BLaER1 (cell line): ENCODE measurements around the gene KRT73.

ENCODE experiments used
- H3K27ac ChIP-seq: shearing (Covaris generic); formaldehyde crosslinking; 2 replicates; pipeline ENCODE4 v1.8.1; 2022
- H3K27me3 ChIP-seq: shearing (Covaris generic); formaldehyde crosslinking; 2 replicates; pipeline ENCODE4 v1.8.1; 2022
- H3K36me3 ChIP-seq: shearing (Covaris generic); formaldehyde crosslinking; 2 replicates; pipeline ENCODE4 v1.8.1; 2022
- H3K4me1 ChIP-seq: shearing (Covaris generic); formaldehyde crosslinking; 2 replicates; pipeline ENCODE4 v1.8.1; 2022
- H3K4me2 ChIP-seq: shearing (Covaris generic); formaldehyde crosslinking; 2 replicates; pipeline ENCODE4 v1.8.1; 2022
- H3K4me3 ChIP-seq: shearing (Covaris generic); formaldehyde crosslinking; 2 replicates; pipeline ENCODE4 v1.8.1; 2022
- H3K9ac ChIP-seq: shearing (Covaris generic); formaldehyde crosslinking; 2 replicates; pipeline ENCODE4 v1.8.1; 2022
- H3K9me3 ChIP-seq: shearing (Covaris generic); formaldehyde crosslinking; 2 replicates; pipeline ENCODE4 v1.8.1; 2022
- H4K20me1 ChIP-seq: shearing (Covaris generic); formaldehyde crosslinking; 2 replicates; pipeline ENCODE4 v1.8.1; 2022
- Cebpa-rat ChIP-seq: shearing (Covaris generic); IDR thresholded peaks from 2 replicates; pipeline ENCODE4 v1.8.1; 2022

Gene KRT73

DNA sequence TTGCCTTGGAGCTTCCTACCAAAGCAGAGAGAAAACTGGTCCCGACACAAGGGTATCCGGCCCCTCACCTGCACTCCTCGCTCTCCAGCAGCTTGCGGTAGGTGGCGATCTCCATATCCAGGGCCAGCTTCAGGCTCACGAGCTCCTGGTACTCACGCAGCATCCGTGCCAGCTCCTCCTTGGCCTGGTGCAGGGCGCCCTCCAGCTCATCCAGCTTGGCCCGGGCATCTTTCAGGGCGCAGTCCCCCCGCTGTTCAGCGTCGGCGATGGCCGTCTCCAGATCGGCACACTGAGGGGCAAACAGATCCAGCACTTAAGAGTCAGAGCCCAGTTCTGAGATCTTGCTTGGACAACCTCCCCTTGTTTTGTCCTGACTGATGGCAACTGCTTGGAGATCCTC lies 30.8 kb downstream of the KRT73 start:
- no peak overlapping the region for H3K9ac ChIP-seq
- H3K4me3 ChIP-seq, result no peak overlapping the region
- no peaks in the 10 kb centered on the region for H3K27me3 ChIP-seq
- TF ChIP-seq Cebpa-rat, result no peak
- H3K9me3 ChIP-seq, result no peaks in the 10 kb centered on the region
- no peak overlapping the region for H3K27ac ChIP-seq
- H3K4me1 ChIP-seq, result peaks cover 4% of the 10 kb centered on the region; the same call in 1 of the 2 replicates
- no peak overlapping the region for H3K4me2 ChIP-seq
- no peaks in the 10 kb centered on the region for H4K20me1 ChIP-seq
- H3K36me3 ChIP-seq, result no peaks in the 10 kb centered on the region

DNA sequence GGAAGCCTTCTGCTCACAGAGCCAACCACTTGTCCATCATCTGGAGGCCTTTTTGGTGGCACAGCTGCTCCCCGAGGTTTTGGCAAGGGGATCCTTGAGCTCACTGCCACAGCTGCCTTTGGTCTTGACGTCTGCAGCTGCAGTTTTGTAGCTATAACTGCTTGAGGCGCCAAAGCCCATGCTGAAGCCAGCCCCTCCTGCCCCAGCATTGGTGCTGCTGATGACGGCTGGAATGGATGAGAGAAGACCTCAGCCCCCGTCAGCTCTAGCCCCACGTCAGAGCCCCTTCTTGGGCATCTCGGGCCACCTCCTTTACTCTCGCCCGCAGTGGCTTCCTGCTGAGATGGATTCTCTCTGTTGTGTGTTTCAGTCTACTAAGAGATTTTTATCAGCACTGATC lies 32.4 kb downstream of the KRT73 start:
- Histone ChIP-seq H3K4me3 (no peak overlapping the region), H3K9me3 (no peaks in the 10 kb centered on the region), H3K4me1 (peaks cover 4% of the 10 kb centered on the region; the same call in 1 of the 2 replicates), H4K20me1 (no peaks in the 10 kb centered on the region), H3K9ac (no peak overlapping the region), H3K27me3 (no peaks in the 10 kb centered on the region), H3K4me2 (no peak overlapping the region), H3K36me3 (no peaks in the 10 kb centered on the region), H3K27ac (no peak overlapping the region)
- TF ChIP-seq Cebpa-rat, result no peak

- Histone ChIP-seq H4K20me1 (no peaks in the 10 kb centered on the region), H3K4me2 (no peak overlapping the region), H3K4me1 (peaks cover 11% of the 10 kb centered on the region), H3K9ac (no peak overlapping the region), H3K27me3 (no peaks in the 10 kb centered on the region), H3K4me3 (no peak overlapping the region), H3K9me3 (no peaks in the 10 kb centered on the region), H3K36me3 (no peaks in the 10 kb centered on the region), H3K27ac (no peak overlapping the region)
- TF ChIP-seq Cebpa-rat, result no peak
Measured at GRCh38 chr12:52585066-52585465, 33.3 kb downstream of the KRT73 start.

GRCh38 chr12:52584156-52584682 lies 34.1 kb downstream of the KRT73 start:
- H3K4me2 ChIP-seq, result no peak overlapping the region
- no peak overlapping the region for H3K9ac ChIP-seq
- no peaks in the 10 kb centered on the region for H3K36me3 ChIP-seq
- TF ChIP-seq Cebpa-rat, result no peak
- no peaks in the 10 kb centered on the region for H3K9me3 ChIP-seq
- no peaks in the 10 kb centered on the region for H4K20me1 ChIP-seq
- H3K27me3 ChIP-seq, result no peaks in the 10 kb centered on the region
- no peak overlapping the region for H3K27ac ChIP-seq
- peaks cover 12% of the 10 kb centered on the region for H3K4me1 ChIP-seq
- H3K4me3 ChIP-seq, result no peak overlapping the region

- Histone ChIP-seq H3K27me3 (no peaks in the 10 kb centered on the region), H3K4me3 (no peak overlapping the region), H3K4me2 (no peak overlapping the region), H3K9ac (no peak overlapping the region), H3K4me1 (peaks cover 12% of the 10 kb centered on the region), H4K20me1 (no peaks in the 10 kb centered on the region), H3K9me3 (no peaks in the 10 kb centered on the region), H3K36me3 (no peaks in the 10 kb centered on the region), H3K27ac (no peak overlapping the region)
- no peak for TF ChIP-seq Cebpa-rat
Measured at GRCh38 chr12:52582971-52583456, 35.3 kb downstream of the KRT73 start.

DNA sequence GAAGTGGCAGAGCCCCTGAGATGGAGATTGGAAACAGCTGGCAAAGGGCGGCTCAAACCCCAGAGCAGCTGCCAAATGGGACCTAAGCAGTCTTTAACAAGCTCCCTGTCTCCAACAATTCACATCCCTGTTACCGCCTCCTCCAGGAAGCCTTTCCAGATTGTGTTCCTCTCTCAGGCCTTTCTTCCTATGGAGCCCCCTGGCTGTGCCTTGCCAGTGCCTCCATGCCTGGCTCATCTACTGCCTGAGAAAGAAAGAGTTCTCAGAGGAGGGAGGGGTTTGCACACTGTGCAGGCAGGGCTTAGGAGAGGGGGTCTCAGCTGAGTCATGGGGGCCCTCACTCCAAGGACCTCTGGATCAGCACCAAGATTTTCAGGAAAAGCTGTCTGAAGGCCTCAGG lies 35.9 kb downstream of the KRT73 start:
- no peak for TF ChIP-seq Cebpa-rat
- Histone ChIP-seq H3K4me1 (peaks cover 12% of the 10 kb centered on the region), H3K4me2 (no peak overlapping the region), H3K36me3 (no peaks in the 10 kb centered on the region), H3K4me3 (no peak overlapping the region), H3K9me3 (no peaks in the 10 kb centered on the region), H3K27me3 (no peaks in the 10 kb centered on the region), H3K27ac (no peak overlapping the region), H4K20me1 (no peaks in the 10 kb centered on the region), H3K9ac (no peak overlapping the region)

- Histone ChIP-seq H3K4me3 (no peak overlapping the region), H3K27me3 (no peaks in the 10 kb centered on the region), H3K9me3 (no peaks in the 10 kb centered on the region), H3K9ac (no peak overlapping the region), H3K27ac (no peak overlapping the region), H4K20me1 (no peaks in the 10 kb centered on the region), H3K4me2 (no peak overlapping the region), H3K4me1 (peaks cover 12% of the 10 kb centered on the region), H3K36me3 (no peaks in the 10 kb centered on the region)
- TF ChIP-seq Cebpa-rat, result no peak
Measured at GRCh38 chr12:52581481-52581880, 36.9 kb downstream of the KRT73 start.

- Histone ChIP-seq H3K27ac (no peak overlapping the region), H3K4me3 (no peak overlapping the region), H3K4me1 (peaks cover 12% of the 10 kb centered on the region), H3K9me3 (no peaks in the 10 kb centered on the region), H3K36me3 (no peaks in the 10 kb centered on the region), H3K9ac (no peak overlapping the region), H3K27me3 (no peaks in the 10 kb centered on the region), H4K20me1 (no peaks in the 10 kb centered on the region), H3K4me2 (no peak overlapping the region)
- TF ChIP-seq Cebpa-rat, result no peak
Measured at GRCh38 chr12:52581066-52581465, 37.3 kb downstream of the KRT73 start.

DNA sequence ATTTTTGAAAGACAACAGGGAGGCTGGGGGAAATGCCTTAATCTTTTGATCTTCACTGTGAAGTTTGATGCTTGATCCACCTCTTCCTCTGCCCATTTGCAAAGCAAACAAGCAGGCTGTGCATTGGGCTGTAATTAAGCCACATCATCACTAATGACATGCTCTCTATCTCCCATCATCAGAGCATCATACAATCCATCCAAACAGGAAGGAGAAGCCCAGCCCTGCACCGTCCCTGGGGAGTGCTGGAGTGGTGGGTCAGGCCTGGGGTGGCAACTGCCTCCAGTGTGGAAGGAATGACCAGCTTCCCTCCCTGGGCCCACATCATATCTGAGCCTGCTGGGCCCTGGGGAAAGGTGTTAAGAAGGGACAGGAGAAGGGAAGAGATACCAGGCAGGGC lies 37.9 kb downstream of the KRT73 start:
- Histone ChIP-seq H3K27me3 (no peaks in the 10 kb centered on the region), H3K9me3 (no peaks in the 10 kb centered on the region), H3K4me1 (peaks cover 15% of the 10 kb centered on the region), H3K27ac (no peak overlapping the region), H3K9ac (no peak overlapping the region), H4K20me1 (no peaks in the 10 kb centered on the region), H3K4me2 (peak overlapping the region; percentile 30; the same call in 1 of the 2 replicates), H3K4me3 (no peak overlapping the region), H3K36me3 (no peaks in the 10 kb centered on the region)
- TF ChIP-seq Cebpa-rat, result no peak

- H3K4me1 ChIP-seq, result peaks cover 22% of the 10 kb centered on the region
- H3K27me3 ChIP-seq, result no peaks in the 10 kb centered on the region
- H3K27ac ChIP-seq, result no peak overlapping the region
- no peak for TF ChIP-seq Cebpa-rat
- no peaks in the 10 kb centered on the region for H3K9me3 ChIP-seq
- no peak overlapping the region for H3K9ac ChIP-seq
- H3K4me2 ChIP-seq, result peak overlapping the region; percentile 30; the same call in 1 of the 2 replicates
- no peaks in the 10 kb centered on the region for H3K36me3 ChIP-seq
- H3K4me3 ChIP-seq, result no peak overlapping the region
- no peaks in the 10 kb centered on the region for H4K20me1 ChIP-seq
Measured at GRCh38 chr12:52579468-52580465, 38.6 kb downstream of the KRT73 start.
